Stimulated activated memory B cell treated with anti-CD40 and anti-IgM and Interleukin-4, amounts not matched to agents 10 μg/mL and 1 μg/mL and 100 μg/mL, for 72 hours (primary cell): ENCODE measurements around the gene PTPRN2.

Experiments used
- ATAC-seq: fragments of 150-1000 bp; cut with Tn5 transposase; 2 replicates; pipeline ENCODE4 v1.10.0; 2021
- H3K27ac Mint-ChIP-seq: one replicate; pipeline ENCODE4 v1.8.0; 2022; ENCODE audit warnings: mild to moderate bottlenecking, mixed read lengths
- H3K27me3 Mint-ChIP-seq: one replicate; pipeline ENCODE4 v1.8.0; 2022; ENCODE audit warnings: mixed read lengths
- H3K36me3 Mint-ChIP-seq: one replicate; pipeline ENCODE4 v1.8.0; 2022; ENCODE audit warnings: mixed read lengths
- H3K4me1 Mint-ChIP-seq: one replicate; pipeline ENCODE4 v1.8.0; 2022; ENCODE audit warnings: mixed read lengths
- H3K4me3 Mint-ChIP-seq: one replicate; pipeline ENCODE4 v1.8.0; 2022; ENCODE audit warnings: mild to moderate bottlenecking, moderate library complexity, mixed read lengths
- H3K9me3 Mint-ChIP-seq: one replicate; pipeline ENCODE4 v1.8.0; 2022; ENCODE audit warnings: mixed read lengths

PTPRN2 gene

DNA sequence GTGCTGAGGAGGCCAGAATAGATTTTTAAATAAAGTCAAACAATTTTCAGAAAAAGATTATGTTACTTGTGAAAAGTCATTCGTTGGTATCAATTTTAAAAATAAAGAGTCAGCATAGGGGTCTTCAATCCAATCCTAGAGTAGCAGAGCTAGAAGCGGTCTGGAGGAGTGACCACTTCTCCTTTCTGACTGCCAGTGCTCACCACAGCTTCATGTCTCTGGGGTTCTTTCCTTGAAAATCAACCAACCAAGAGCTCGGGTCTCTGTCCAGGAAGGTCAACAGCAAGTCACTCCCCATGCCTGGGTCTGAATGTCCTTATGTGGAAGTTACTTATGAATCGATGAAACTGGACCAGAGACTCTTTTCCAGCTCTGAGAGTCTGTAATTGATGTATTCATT is 14.3 kb downstream of the PTPRN2 start:
- no peaks in the 10 kb centered on the region for H3K36me3 Mint-ChIP-seq

DNA sequence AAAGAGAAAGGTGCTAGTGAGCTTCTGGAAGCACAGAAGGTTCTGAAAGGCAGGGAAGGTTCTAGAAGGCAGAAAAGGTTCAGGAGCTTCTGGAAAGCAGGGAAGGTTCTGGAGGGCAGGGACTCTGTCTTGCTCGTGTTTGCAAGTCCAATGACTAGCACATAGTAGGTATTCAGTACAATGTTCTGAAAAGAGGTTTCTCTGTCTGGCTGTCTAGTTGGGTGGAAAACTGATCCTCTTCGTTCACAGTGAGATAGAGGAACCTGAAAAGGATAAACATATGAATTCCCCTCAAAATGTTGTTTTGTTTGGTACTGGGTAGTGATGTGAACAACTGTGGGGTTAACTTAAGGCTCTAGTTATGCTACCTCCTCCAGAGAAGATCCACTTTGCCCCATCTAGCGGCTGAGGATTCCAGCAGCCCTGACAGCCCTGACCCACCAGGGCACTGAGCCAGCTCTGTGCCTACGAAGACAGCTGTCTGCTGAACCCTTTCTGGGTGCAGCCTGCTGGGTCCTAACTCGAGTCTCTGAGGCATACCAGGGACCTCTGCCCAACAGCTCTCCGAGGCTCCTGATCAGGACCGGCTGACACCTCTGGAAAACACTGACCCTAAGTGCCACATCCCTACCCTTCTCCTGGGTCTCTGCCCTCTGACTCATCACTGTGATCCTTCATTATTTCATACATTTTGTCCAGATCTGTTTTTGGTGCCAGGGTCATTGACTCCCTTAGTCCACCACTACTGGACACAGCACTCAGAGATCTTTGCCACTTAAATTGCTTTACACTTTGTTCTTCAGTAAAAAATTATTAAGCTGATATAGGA is 15.4 kb downstream of the PTPRN2 start:
- no peaks in the 10 kb centered on the region for H3K9me3 Mint-ChIP-seq
- H3K4me3 Mint-ChIP-seq = no peak overlapping the region
- no peak overlapping the region for H3K27ac Mint-ChIP-seq
- no peak for ATAC-seq
- no peaks in the 10 kb centered on the region for H3K36me3 Mint-ChIP-seq
- H3K4me1 Mint-ChIP-seq = peaks cover 5% of the 10 kb centered on the region
- H3K27me3 Mint-ChIP-seq = peaks cover 29% of the 10 kb centered on the region

More for the DNA sequence above, 14.3 kb downstream of the PTPRN2 start:
- peaks cover 5% of the 10 kb centered on the region for H3K4me1 Mint-ChIP-seq
- H3K4me3 Mint-ChIP-seq = no peak overlapping the region
- peaks cover 21% of the 10 kb centered on the region for H3K27me3 Mint-ChIP-seq
- ATAC-seq = no peak
- no peaks in the 10 kb centered on the region for H3K9me3 Mint-ChIP-seq
- no peak overlapping the region for H3K27ac Mint-ChIP-seq

DNA sequence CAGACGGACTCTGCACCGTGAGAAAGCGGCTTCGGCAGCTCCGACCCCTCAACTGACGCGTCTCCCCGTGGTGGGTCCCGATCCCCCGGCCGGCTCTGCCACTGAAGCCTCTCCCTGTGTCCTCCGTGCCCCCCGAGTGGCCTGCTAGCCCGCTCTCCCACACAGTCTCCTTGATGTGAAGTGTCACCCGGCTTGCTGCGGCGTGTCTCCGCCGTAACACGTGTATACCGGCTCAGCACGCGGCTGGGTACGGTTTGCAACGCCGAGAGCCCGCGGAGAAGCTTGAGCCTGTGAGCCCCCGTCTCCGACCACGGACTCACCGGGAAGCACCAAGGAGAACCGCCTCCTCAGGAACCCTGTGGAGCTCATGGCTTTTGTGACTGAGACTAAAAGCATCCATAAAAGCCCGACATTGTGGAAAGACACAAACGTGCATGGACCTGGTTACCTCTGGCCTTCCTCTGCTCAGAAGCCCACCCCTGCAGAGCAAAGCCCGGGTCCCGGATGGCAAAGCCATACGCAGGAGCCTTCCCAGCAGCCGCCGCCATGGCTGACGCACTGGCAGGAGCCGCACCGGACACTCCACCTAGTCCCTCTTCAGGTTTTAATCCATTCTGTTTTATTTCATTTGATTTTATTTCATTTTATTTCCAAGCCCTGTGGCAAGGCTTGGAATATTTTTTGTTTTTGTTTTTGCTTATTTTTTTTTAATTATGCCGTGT is 17.0 kb downstream of the PTPRN2 start:
- peaks cover 31% of the 10 kb centered on the region for H3K27me3 Mint-ChIP-seq

GRCh38 chr7:158569858-158570323 is 17.7 kb downstream of the PTPRN2 start:
- Mint-ChIP-seq H3K27me3 (peaks cover 35% of the 10 kb centered on the region), H3K36me3 (no peaks in the 10 kb centered on the region), H3K4me1 (no peaks in the 10 kb centered on the region), H3K9me3 (no peaks in the 10 kb centered on the region), H3K4me3 (no peak overlapping the region), H3K27ac (no peak overlapping the region)
- ATAC-seq = no peak

More for the DNA sequence above, 17.0 kb downstream of the PTPRN2 start:
- Mint-ChIP-seq H3K27ac (no peak overlapping the region), H3K4me3 (no peak overlapping the region), H3K36me3 (no peaks in the 10 kb centered on the region), H3K9me3 (no peaks in the 10 kb centered on the region), H3K4me1 (no peaks in the 10 kb centered on the region)
- ATAC-seq = no peak

DNA sequence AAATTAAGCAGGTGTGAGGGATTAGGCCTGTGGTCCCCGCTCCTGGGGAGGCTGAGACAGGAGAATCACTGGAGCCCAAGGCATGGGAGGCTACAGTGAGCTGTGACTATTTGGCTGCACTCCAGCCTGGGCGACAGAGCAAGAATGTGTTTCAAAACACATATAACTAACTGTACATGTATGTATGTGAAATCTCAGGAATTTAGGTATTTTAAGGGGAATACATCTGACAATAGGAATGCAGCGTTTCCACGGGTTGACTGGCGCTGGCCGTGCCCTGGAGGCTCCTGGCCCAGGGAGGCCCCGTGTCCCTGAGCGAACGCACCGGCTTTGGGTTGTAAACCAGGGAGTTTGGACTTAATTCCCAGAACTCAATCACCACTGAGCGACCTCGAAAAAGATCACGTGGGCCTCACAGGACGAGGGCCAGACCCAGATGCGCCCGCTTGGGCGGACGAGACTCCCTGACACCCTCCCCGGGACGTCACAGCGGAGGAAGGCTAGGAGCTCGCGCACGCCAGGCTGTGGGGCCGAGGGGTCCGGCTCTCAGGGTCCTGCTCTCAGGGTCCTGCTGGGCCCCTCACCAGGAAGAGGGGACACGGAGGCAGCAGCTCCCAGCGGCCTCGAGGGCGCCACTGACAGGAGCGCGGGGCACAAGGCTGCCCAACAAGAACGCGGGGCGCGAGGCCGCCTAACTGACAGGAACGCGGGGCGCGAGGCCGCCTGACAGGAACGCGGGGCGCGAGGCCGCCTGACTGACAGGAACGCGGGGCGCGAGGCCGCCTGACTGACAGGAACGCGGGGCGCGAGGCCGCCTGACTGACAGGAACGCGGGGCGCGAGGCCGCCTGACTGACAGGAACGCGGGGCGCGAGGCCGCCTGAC is 18.4 kb downstream of the PTPRN2 start:
- peaks cover 41% of the 10 kb centered on the region for H3K27me3 Mint-ChIP-seq
- no peaks in the 10 kb centered on the region for H3K4me1 Mint-ChIP-seq
- no peak overlapping the region for H3K27ac Mint-ChIP-seq

GRCh38 chr7:158567153-158567603 is 20.4 kb downstream of the PTPRN2 start:
- H3K27ac Mint-ChIP-seq = no peak overlapping the region
- no peaks in the 10 kb centered on the region for H3K9me3 Mint-ChIP-seq
- no peaks in the 10 kb centered on the region for H3K4me1 Mint-ChIP-seq
- peaks cover 43% of the 10 kb centered on the region for H3K27me3 Mint-ChIP-seq
- no peak overlapping the region for H3K4me3 Mint-ChIP-seq
- no peak for ATAC-seq
- H3K36me3 Mint-ChIP-seq = no peaks in the 10 kb centered on the region

More for the DNA sequence above, 18.4 kb downstream of the PTPRN2 start:
- ATAC-seq = no peak
- H3K9me3 Mint-ChIP-seq = no peaks in the 10 kb centered on the region
- no peaks in the 10 kb centered on the region for H3K36me3 Mint-ChIP-seq
- no peak overlapping the region for H3K4me3 Mint-ChIP-seq

DNA sequence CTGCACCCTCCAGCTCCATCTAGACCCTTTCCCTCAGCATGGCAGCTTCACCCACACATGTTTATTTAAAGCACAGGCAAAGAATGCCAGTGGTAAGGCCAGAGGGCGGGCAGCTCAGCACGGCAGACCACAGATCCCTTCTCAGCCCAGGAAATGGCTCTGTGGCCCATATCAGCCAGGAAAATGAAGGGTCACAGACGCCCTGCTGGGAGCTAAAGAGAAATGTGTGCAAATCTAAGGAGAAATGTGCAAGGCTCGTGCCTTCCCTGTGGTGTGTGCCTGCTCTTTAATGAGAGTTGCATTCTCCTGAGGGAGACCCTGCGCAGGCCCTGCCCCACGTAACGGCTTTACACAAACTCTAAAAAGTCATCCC is 23.0 kb downstream of the PTPRN2 start:
- Mint-ChIP-seq H3K4me3 (no peak overlapping the region), H3K27ac (no peak overlapping the region), H3K36me3 (no peaks in the 10 kb centered on the region), H3K27me3 (peaks cover 39% of the 10 kb centered on the region), H3K4me1 (peaks cover 5% of the 10 kb centered on the region), H3K9me3 (no peaks in the 10 kb centered on the region)
- no peak for ATAC-seq

DNA sequence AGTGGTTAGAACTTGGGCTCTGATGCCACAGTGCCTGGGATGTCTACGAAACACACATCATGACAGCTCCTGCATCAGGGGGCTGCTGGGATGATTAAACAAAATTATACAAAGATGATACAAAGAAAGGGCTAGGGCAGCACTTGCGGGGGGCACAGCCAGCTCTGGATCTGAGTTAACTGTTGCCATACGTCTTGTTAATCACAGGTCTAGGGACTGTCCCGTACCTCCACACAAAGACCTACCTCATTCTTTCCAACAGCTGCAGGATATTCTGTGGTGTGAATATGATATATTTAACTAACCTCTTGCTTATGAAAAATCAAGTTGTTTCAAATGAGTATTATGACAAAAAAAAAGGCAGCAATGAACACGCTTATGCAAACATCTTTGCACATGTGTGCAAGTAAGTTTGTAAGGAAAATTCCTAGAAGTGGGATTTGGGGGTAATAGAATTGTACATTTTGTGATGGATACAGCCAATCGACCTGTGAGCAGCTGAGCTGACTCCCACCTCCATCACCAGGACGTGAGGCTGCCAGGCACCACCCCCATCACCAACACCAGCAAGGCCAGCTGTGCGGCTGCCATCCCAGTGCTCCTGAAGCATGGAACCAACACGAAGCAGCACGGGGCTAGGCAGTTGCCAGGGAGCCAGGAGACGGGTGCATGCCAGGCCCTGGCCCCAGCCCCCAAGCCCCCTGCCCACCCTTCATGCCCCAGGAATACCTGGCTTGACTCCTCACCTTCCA is 23.5 kb downstream of the PTPRN2 start:
- ATAC-seq = no peak
- H3K27me3 Mint-ChIP-seq = peaks cover 35% of the 10 kb centered on the region
- H3K27ac Mint-ChIP-seq = no peak overlapping the region
- no peaks in the 10 kb centered on the region for H3K36me3 Mint-ChIP-seq
- H3K9me3 Mint-ChIP-seq = no peaks in the 10 kb centered on the region
- H3K4me1 Mint-ChIP-seq = peaks cover 11% of the 10 kb centered on the region
- H3K4me3 Mint-ChIP-seq = no peak overlapping the region

GRCh38 chr7:158563051-158563450 is 24.6 kb downstream of the PTPRN2 start:
- Mint-ChIP-seq H3K4me3 (no peak overlapping the region), H3K4me1 (peaks cover 12% of the 10 kb centered on the region), H3K27me3 (peaks cover 29% of the 10 kb centered on the region), H3K9me3 (no peaks in the 10 kb centered on the region), H3K36me3 (no peaks in the 10 kb centered on the region), H3K27ac (no peak overlapping the region)
- no peak for ATAC-seq

DNA sequence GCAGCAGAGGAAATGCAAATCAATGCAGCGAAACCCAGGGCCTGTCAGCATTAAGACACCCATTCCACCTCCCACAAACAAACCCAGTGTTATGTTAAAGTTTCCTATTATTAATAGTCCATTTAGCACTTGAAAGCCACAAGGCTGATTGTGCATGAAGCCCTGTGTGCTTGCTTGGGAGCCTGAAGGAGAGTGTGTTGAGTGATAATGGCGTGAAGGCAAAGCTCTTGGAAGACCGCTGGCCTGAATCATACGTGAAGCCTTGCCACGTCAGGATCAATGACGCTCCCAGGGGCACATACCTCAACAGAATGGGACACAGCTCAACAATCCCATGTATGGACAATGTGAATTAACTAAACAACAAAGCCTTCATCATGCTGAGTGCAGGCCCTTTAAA is 25.1 kb downstream of the PTPRN2 start:
- H3K9me3 Mint-ChIP-seq = no peaks in the 10 kb centered on the region
- peaks cover 12% of the 10 kb centered on the region for H3K4me1 Mint-ChIP-seq
- H3K36me3 Mint-ChIP-seq = no peaks in the 10 kb centered on the region
- H3K4me3 Mint-ChIP-seq = no peak overlapping the region
- peaks cover 24% of the 10 kb centered on the region for H3K27me3 Mint-ChIP-seq
- no peak overlapping the region for H3K27ac Mint-ChIP-seq
- no peak for ATAC-seq

DNA sequence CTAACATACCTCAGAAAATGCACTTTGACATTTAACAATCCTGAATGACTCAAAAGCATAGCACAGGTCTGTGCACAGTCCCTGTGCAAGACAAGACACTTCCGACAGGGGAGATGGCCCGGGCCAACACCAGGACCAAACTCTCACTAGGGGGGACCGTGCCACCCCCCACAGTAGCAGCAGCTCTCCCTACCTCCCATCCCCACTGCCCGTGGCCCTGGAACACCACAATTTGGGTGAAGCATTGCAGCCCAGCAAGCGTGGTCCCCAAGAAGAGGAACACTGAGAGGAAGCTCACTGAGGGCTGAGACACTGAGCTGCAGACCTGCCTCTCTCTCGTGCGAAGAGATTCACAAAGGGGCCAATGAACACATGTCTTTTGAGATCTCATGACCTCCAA is 26.0 kb downstream of the PTPRN2 start:
- H3K27ac Mint-ChIP-seq = no peak overlapping the region
- H3K4me1 Mint-ChIP-seq = peaks cover 12% of the 10 kb centered on the region
- no peaks in the 10 kb centered on the region for H3K36me3 Mint-ChIP-seq
- H3K9me3 Mint-ChIP-seq = no peaks in the 10 kb centered on the region
- no peak overlapping the region for H3K4me3 Mint-ChIP-seq
- no peak for ATAC-seq
- H3K27me3 Mint-ChIP-seq = peaks cover 19% of the 10 kb centered on the region

DNA sequence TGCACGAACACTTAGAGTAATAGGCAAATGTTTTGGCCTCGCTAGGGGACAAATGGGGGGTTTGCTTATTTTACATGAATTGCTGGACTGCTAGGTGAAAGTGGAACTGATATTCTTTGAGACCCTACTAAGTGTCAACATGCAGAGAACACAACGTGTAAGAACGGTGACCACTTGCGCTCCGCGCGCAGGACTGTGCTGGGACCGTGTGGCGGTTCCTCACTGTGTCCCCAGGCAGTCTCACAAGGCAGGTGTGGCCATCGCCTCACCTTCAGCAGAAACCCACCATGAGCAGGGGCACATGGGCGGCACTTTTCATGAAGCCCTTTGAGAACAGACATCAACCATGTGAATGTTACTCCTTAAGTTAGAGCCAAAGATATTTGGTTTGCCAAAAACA is 27.2 kb downstream of the PTPRN2 start:
- no peak for ATAC-seq
- Mint-ChIP-seq H3K9me3 (peaks cover 3% of the 10 kb centered on the region), H3K27ac (no peak overlapping the region), H3K27me3 (peaks cover 30% of the 10 kb centered on the region), H3K4me1 (peaks cover 12% of the 10 kb centered on the region), H3K4me3 (no peak overlapping the region), H3K36me3 (no peaks in the 10 kb centered on the region)

- H3K27ac Mint-ChIP-seq = no peak overlapping the region
- no peaks in the 10 kb centered on the region for H3K36me3 Mint-ChIP-seq
- no peak for ATAC-seq
- H3K9me3 Mint-ChIP-seq = peaks cover 3% of the 10 kb centered on the region
- peaks cover 29% of the 10 kb centered on the region for H3K27me3 Mint-ChIP-seq
- H3K4me1 Mint-ChIP-seq = peaks cover 12% of the 10 kb centered on the region
- no peak overlapping the region for H3K4me3 Mint-ChIP-seq
Measured at GRCh38 chr7:158559356-158559755, 28.3 kb downstream of the PTPRN2 start.

DNA sequence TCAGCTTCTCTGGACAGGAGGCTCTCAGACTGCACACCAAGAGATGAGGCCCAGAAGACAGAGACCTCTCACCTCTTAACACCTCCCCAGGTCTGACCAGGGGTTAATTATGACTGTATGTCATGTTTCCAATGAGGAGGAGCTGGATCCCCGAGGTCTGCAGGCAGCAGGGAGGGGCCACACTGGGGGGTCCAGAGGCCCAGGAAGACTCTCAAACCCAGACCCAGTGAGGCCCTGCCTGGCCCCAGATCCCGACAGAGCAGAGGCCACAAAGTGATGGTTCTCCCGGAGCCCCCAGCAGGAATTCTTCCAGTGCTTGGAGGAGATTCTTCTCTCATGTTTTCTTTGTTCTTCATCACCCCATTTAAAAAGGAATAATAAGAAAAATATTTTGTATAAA is 28.8 kb downstream of the PTPRN2 start:
- H3K36me3 Mint-ChIP-seq = no peaks in the 10 kb centered on the region
- no peak overlapping the region for H3K27ac Mint-ChIP-seq
- ATAC-seq = no peak
- H3K4me3 Mint-ChIP-seq = no peak overlapping the region
- H3K9me3 Mint-ChIP-seq = peaks cover 3% of the 10 kb centered on the region
- H3K4me1 Mint-ChIP-seq = peaks cover 12% of the 10 kb centered on the region
- H3K27me3 Mint-ChIP-seq = peaks cover 26% of the 10 kb centered on the region
